ENCODE data around the gene PLCB3.
A peak's percentile ranks its signal among the peaks of the same experiment; 100 is the strongest.
"Not testable (repeated sequence)": the region's sequence is repeated elsewhere in the genome, so short reads cannot be mapped to it uniquely, and the experiment has no call there.

PLCB3 gene

GRCh38 chr11:64244966-64245365 lies 6.4 kb upstream of the PLCB3 start:
- no peaks in the 10 kb centered on the region for H3K27me3 ChIP-seq (ENCODE audit: insufficient read depth, low read length)
- H3K4me3 ChIP-seq (ENCODE audit: low read length) = peak overlapping the region; percentile 85
- H3K4me1 ChIP-seq (ENCODE audit: insufficient read depth, low read length) = peaks cover 44% of the 10 kb centered on the region
- no peaks in the 10 kb centered on the region for H3K9me3 ChIP-seq (ENCODE audit: low read length)
- H3K36me3 ChIP-seq (ENCODE audit: insufficient read depth, low read length) = peaks cover 15% of the 10 kb centered on the region
- H2AFZ ChIP-seq (ENCODE audit: low read depth, low read length) = no peak overlapping the region

DNA sequence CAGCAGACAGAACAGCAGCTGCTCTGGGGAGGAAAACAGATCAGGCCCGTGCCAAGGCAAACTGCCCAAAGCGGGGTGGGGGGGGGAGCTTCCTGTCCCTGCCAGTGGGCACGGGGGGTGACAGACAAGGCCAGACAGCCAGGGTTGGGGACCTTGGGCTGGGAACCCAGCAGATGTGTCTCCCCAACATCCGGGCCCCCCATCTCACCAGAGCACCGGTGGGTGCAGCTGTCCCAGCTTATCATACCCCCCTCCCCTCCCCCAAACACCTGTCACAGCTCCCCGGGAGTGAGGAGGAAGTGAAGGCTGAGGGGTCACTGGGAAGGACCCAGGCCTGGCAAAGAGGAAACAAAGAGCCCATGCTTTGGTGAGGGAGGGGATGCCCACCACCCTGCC lies 5.9 kb upstream of the PLCB3 start:
- Histone ChIP-seq H3K4me1 (ENCODE audit: insufficient read depth, low read length) (peaks cover 43% of the 10 kb centered on the region), H3K9me3 (ENCODE audit: low read length) (no peaks in the 10 kb centered on the region), H2AFZ (ENCODE audit: low read depth, low read length) (no peak overlapping the region), H3K36me3 (ENCODE audit: insufficient read depth, low read length) (peaks cover 15% of the 10 kb centered on the region), H3K27me3 (ENCODE audit: insufficient read depth, low read length) (no peaks in the 10 kb centered on the region), H3K4me3 (ENCODE audit: low read length) (peak overlapping the region; percentile 85)

DNA sequence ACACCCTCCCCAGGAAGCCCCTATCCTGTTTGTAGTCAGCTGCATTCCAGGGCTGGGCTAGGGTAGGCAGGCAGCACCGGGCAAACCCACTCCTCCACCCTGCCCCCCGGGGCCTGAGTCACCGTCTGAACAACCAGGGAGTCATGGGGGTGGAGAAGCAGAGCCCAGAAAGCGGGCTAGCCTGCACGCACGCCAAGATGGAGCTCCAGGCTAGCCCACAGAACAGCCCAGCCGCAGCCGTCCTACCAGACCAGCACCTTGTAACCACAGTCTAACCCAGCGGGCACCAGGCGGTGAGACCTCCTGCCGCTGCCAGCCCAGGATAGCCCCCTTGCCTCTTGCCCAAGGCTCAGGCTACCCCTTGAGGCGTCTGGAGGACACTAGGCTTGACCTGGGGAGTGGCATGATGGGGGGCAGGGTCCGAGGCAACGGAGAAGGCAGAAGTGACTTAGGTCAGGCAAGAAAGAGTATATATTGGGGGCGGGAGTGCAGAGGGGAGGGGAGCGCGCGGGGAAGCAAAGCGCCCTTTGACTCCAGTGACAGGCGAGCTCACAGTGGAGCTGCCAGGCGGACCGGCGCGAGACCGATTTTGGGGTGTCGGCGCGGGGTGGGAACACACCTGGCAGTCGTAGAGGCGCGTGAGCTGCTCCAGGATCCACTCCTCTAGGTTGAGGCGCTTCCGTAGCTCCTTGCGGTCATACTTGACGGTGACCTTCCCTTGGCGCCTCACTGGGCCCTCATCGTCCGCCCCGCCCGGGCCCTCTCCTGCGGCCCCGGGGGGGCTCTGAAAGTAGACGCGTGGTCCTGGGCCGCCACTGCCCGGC lies 5.3 kb upstream of the PLCB3 start:
- Histone ChIP-seq H3K4me1 (ENCODE audit: insufficient read depth, low read length) (peaks cover 47% of the 10 kb centered on the region), H2AFZ (ENCODE audit: low read depth, low read length) (no peak overlapping the region), H3K36me3 (ENCODE audit: insufficient read depth, low read length) (peaks cover 15% of the 10 kb centered on the region), H3K9me3 (ENCODE audit: low read length) (no peaks in the 10 kb centered on the region), H3K27me3 (ENCODE audit: insufficient read depth, low read length) (no peaks in the 10 kb centered on the region), H3K4me3 (ENCODE audit: low read length) (peak overlapping the region; percentile 85)

DNA sequence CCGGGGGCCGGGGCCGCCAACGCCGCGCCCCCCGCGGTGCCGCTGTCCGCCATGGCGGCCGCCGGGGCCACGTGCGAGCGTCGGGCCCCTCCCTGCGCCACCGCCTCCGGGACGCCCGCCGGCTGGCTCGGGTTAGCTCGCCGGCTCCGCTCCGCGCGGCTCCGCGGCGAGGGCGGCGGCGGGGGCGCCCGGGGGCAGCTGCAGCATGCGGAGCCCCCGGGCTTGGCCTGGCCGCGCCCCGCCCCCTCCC lies 4.8 kb upstream of the PLCB3 start:
- Histone ChIP-seq H3K36me3 (ENCODE audit: insufficient read depth, low read length) (peaks cover 15% of the 10 kb centered on the region), H3K4me1 (ENCODE audit: insufficient read depth, low read length) (peaks cover 48% of the 10 kb centered on the region), H3K4me3 (ENCODE audit: low read length) (peak overlapping the region; percentile 85)
- not testable (repeated sequence) for H2AFZ ChIP-seq (ENCODE audit: low read depth, low read length); H3K27me3 ChIP-seq (ENCODE audit: insufficient read depth, low read length); H3K9me3 ChIP-seq (ENCODE audit: low read length)

GRCh38 chr11:64246871-64247728 lies 4.2 kb upstream of the PLCB3 start, which contains the start of gene PPP1R14B:
Gene PPP1R14B (minus strand): TSS chr11:64246943. CDS start chr11:64246673, 270 bp downstream.
- peak within 1 kb of the TSS; percentile 32 for H2AFZ ChIP-seq (ENCODE audit: low read depth, low read length)
- H3K9me3 ChIP-seq (ENCODE audit: low read length) = no peaks in the 10 kb centered on the region

GRCh38 chr11:64247729-64248531 lies 3.4 kb upstream of the PLCB3 start:
- H3K4me1 ChIP-seq (ENCODE audit: insufficient read depth, low read length) = peaks cover 48% of the 10 kb centered on the region
- peak overlapping the region; percentile 32 for H2AFZ ChIP-seq (ENCODE audit: low read depth, low read length)
- H3K9me3 ChIP-seq (ENCODE audit: low read length) = no peaks in the 10 kb centered on the region
- H3K27me3 ChIP-seq (ENCODE audit: insufficient read depth, low read length) = no peaks in the 10 kb centered on the region
- peak overlapping the region; percentile 68 for H3K4me3 ChIP-seq (ENCODE audit: low read length)
- H3K36me3 ChIP-seq (ENCODE audit: insufficient read depth, low read length) = peaks cover 14% of the 10 kb centered on the region

More at GRCh38 chr11:64246871-64247728, 4.2 kb upstream of the PLCB3 start, which contains the start of gene PPP1R14B:
- Histone ChIP-seq H3K4me3 (ENCODE audit: low read length) (peak within 1 kb of the TSS; percentile 85), H3K36me3 (ENCODE audit: insufficient read depth, low read length) (peaks cover 15% of the 10 kb centered on the region), H3K4me1 (ENCODE audit: insufficient read depth, low read length) (peaks cover 51% of the 10 kb centered on the region), H3K27me3 (ENCODE audit: insufficient read depth, low read length) (no peaks in the 10 kb centered on the region)

- no peaks in the 10 kb centered on the region for H3K27me3 ChIP-seq (ENCODE audit: insufficient read depth, low read length)
- peaks cover 46% of the 10 kb centered on the region for H3K4me1 ChIP-seq (ENCODE audit: insufficient read depth, low read length)
- peaks cover 7% of the 10 kb centered on the region for H3K36me3 ChIP-seq (ENCODE audit: insufficient read depth, low read length)
- H3K9me3 ChIP-seq (ENCODE audit: low read length) = no peaks in the 10 kb centered on the region
- H2AFZ ChIP-seq (ENCODE audit: low read depth, low read length) = no peak overlapping the region
- no peak overlapping the region for H3K4me3 ChIP-seq (ENCODE audit: low read length)
Observed at GRCh38 chr11:64248578-64248977, 2.8 kb upstream of the PLCB3 start.

- no peak overlapping the region for H3K4me3 ChIP-seq (ENCODE audit: low read length)
- H3K9me3 ChIP-seq (ENCODE audit: low read length) = no peaks in the 10 kb centered on the region
- H3K36me3 ChIP-seq (ENCODE audit: insufficient read depth, low read length) = peaks cover 3% of the 10 kb centered on the region
- H3K4me1 ChIP-seq (ENCODE audit: insufficient read depth, low read length) = peaks cover 46% of the 10 kb centered on the region
- H2AFZ ChIP-seq (ENCODE audit: low read depth, low read length) = no peak overlapping the region
- H3K27me3 ChIP-seq (ENCODE audit: insufficient read depth, low read length) = no peaks in the 10 kb centered on the region
Observed at GRCh38 chr11:64249038-64249437, 2.3 kb upstream of the PLCB3 start.

- Histone ChIP-seq H2AFZ (ENCODE audit: low read depth, low read length) (no peak overlapping the region), H3K27me3 (ENCODE audit: insufficient read depth, low read length) (no peaks in the 10 kb centered on the region), H3K4me1 (ENCODE audit: insufficient read depth, low read length) (peaks cover 46% of the 10 kb centered on the region), H3K4me3 (ENCODE audit: low read length) (no peak overlapping the region), H3K9me3 (ENCODE audit: low read length) (no peaks in the 10 kb centered on the region), H3K36me3 (ENCODE audit: insufficient read depth, low read length) (no peaks in the 10 kb centered on the region)
Observed at GRCh38 chr11:64249563-64250414, 1.5 kb upstream of the PLCB3 start.

GRCh38 chr11:64250415-64251015 lies 815 bp upstream of the PLCB3 start:
- H2AFZ ChIP-seq (ENCODE audit: low read depth, low read length) = peak overlapping the region; percentile 71
- peak overlapping the region; percentile 55 for H3K4me3 ChIP-seq (ENCODE audit: low read length)
- H3K4me1 ChIP-seq (ENCODE audit: insufficient read depth, low read length) = peaks cover 39% of the 10 kb centered on the region
- no peaks in the 10 kb centered on the region for H3K27me3 ChIP-seq (ENCODE audit: insufficient read depth, low read length)
- H3K36me3 ChIP-seq (ENCODE audit: insufficient read depth, low read length) = no peaks in the 10 kb centered on the region
- no peaks in the 10 kb centered on the region for H3K9me3 ChIP-seq (ENCODE audit: low read length)

- H3K4me1 ChIP-seq (ENCODE audit: insufficient read depth, low read length) = peaks cover 36% of the 10 kb centered on the region
- H3K4me3 ChIP-seq (ENCODE audit: low read length) = peak overlapping the region; percentile 55
- peaks cover 11% of the 10 kb centered on the region for H3K36me3 ChIP-seq (ENCODE audit: insufficient read depth, low read length)
- H3K27me3 ChIP-seq (ENCODE audit: insufficient read depth, low read length) = no peaks in the 10 kb centered on the region
- no peaks in the 10 kb centered on the region for H3K9me3 ChIP-seq (ENCODE audit: low read length)
- peak overlapping the region; percentile 69 for H2AFZ ChIP-seq (ENCODE audit: low read depth, low read length)
Observed at GRCh38 chr11:64251753-64252002, 348 bp downstream of the PLCB3 start.

All from neuron (in vitro differentiated cells).